Fibroblast of mammary gland (primary cell): ENCODE data around the gene DMGDH.

ENCODE experiments used
- DNase-seq: peaks from one replicate; pipeline ENCODE4 v3.0.0-alpha.2; 2010; ENCODE audit warnings: low read depth
- H3K4me3 ChIP-seq: 2 replicates; pipeline ENCODE4 v1.5.1; 2011; ENCODE audit warnings: low read depth, mild to moderate bottlenecking, low read length, moderate library complexity; ENCODE audit not compliant: control insufficient read depth
- TF ChIP-seq, protein P1 (sequence below): conservative IDR thresholded peaks from 2 replicates; pipeline ENCODE4 v1.5.1; 2011; ENCODE audit warnings: low read depth, low read length, inconsistent platforms; ENCODE audit not compliant: control insufficient read depth, insufficient read depth

DMGDH gene

DNA sequence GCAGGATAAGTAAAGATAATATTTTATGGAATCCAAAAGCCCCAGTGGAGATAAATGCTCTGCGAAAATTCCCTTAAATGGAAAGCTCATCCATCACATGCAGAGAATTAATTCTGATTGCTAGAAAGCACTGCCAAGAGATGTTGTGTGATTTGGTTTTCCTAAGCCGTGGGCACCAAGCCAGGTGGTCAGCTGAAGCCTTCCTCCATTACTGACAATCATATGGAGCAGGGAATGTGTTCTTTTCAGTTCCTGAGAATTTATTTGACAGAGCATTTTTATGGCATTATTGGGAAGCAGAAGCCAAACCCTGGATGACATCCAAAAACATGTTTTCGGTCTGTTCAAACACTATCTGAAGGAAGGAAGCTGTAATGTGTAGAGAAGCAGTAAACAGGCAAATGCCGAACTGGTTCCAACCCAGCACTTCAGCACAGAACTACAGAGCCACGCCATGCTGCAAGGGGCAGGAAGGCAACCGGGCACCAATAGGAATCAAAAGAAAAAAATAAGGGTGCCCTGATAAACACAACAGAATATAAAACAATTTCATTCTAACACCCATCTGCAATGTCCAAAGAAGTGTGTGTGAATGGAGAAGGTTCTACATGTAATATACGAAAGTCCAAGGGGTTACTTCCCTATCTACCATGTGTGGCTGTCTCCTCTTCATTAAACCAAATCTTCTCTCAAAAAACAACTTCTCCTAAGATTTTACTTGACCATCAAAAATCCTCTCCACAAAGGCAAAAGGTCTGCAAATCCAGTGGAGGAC is 96.6 kb downstream of the DMGDH start:
- H3K4me3 ChIP-seq, result no peak overlapping the region
- peak; percentile 65 for DNase-seq

GRCh38 chr5:78971998-78972397 is 97.5 kb downstream of the DMGDH start:
- TF ChIP-seq, protein P1, sequence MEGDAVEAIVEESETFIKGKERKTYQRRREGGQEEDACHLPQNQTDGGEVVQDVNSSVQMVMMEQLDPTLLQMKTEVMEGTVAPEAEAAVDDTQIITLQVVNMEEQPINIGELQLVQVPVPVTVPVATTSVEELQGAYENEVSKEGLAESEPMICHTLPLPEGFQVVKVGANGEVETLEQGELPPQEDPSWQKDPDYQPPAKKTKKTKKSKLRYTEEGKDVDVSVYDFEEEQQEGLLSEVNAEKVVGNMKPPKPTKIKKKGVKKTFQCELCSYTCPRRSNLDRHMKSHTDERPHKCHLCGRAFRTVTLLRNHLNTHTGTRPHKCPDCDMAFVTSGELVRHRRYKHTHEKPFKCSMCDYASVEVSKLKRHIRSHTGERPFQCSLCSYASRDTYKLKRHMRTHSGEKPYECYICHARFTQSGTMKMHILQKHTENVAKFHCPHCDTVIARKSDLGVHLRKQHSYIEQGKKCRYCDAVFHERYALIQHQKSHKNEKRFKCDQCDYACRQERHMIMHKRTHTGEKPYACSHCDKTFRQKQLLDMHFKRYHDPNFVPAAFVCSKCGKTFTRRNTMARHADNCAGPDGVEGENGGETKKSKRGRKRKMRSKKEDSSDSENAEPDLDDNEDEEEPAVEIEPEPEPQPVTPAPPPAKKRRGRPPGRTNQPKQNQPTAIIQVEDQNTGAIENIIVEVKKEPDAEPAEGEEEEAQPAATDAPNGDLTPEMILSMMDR, result no peak
- no peak overlapping the region for H3K4me3 ChIP-seq

More for the DNA sequence above, 96.6 kb downstream of the DMGDH start:
- TF ChIP-seq, protein P1, result no peak

GRCh38 chr5:78968781-78969180 is 100.7 kb downstream of the DMGDH start:
- TF ChIP-seq, protein P1, result no peak
- no peak overlapping the region for H3K4me3 ChIP-seq
- no peak for DNase-seq

More at GRCh38 chr5:78971998-78972397, 97.5 kb downstream of the DMGDH start:
- DNase-seq, result no peak

GRCh38 chr5:78964889-78965288 is 104.6 kb downstream of the DMGDH start:
- no peak overlapping the region for H3K4me3 ChIP-seq
- peak; percentile 78 for DNase-seq
- TF ChIP-seq, protein P1, result peak; percentile 47

GRCh38 chr5:78961743-78962142 is 107.7 kb downstream of the DMGDH start:
- DNase-seq, result peak; percentile 81

DNA sequence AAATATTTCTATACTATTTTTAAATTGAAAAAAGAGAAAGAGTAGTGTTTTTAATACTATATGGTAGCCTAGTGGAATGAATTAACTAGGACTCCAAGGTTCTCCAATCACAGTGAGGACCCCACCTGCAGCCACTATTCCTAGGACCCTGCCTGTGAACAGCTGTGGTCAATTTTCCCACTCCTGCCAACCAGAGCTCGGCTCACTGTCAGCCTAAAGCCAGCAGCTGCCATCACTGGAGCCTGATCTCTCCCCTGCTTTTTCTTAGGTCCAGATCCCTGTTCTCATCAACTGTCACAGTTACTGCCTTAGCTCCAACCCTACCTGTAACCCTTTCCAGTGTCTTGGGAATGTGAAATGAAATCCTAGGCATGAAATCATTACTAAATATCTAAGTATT is 109.7 kb downstream of the DMGDH start:
- DNase-seq, result no peak
- H3K4me3 ChIP-seq, result no peak overlapping the region
- TF ChIP-seq, protein P1, result no peak

More at GRCh38 chr5:78961743-78962142, 107.7 kb downstream of the DMGDH start:
- H3K4me3 ChIP-seq, result no peak overlapping the region
- TF ChIP-seq, protein P1, result no peak
